GM12873 (cell line): Measurements from ENCODE around the gene UGDH.

Source experiments
- CTCF ChIP-seq: IDR thresholded peaks from 2 replicates; pipeline ENCODE4 v1.5.1; 2012; ENCODE audit warnings: low read depth, mild to moderate bottlenecking, moderate library complexity, low read length, control low read depth; ENCODE audit not compliant: insufficient read depth; ENCODE audit errors: missing control alignments

UGDH gene

GRCh38 chr4:39542611-39543012 lies 15.4 kb upstream of the UGDH start:
- TF ChIP-seq CTCF: no peak

- no peak for TF ChIP-seq CTCF
Observed at GRCh38 chr4:39541987-39542610, 14.9 kb upstream of the UGDH start.

- TF ChIP-seq CTCF: no peak
Observed at GRCh38 chr4:39539089-39539611, 11.9 kb upstream of the UGDH start.

- no peak for TF ChIP-seq CTCF
Observed at GRCh38 chr4:39533541-39533940, 6.3 kb upstream of the UGDH start.

GRCh38 chr4:39530682-39531081 lies 3.4 kb upstream of the UGDH start:
- no peak for TF ChIP-seq CTCF

GRCh38 chr4:39529534-39529933 lies 2.3 kb upstream of the UGDH start:
- no peak for TF ChIP-seq CTCF

- TF ChIP-seq CTCF: no peak
Observed at GRCh38 chr4:39528061-39528465, 824 bp upstream of the UGDH start.
